ENCODE data around the gene KLF1. TPM values are rescaled to one million over a fixed set of nuclear protein-coding genes. Genes with fewer than 3 reads are reported as not detected.

KLF1 gene
- total RNA-seq, 6 experiments from 2014 or later, result not detected

GRCh38 chr19:12838182-12838885 is 48.7 kb downstream of the KLF1 start, which contains the start of gene MAST1:
MAST1 (plus strand) TSS chr19:12838515; CDS start chr19:12838573, 58 bp downstream.
- Mint-ChIP-seq H3K4me1 (ENCODE audit: low read depth) (0 out of 2 replicates have a peak, but pooled peaks cover 12% of the 10 kb centered on the region), H3K27me3 (ENCODE audit: insufficient read depth) (peaks cover 53% of the 10 kb centered on the region)
- DNase-seq, result no peak

GRCh38 chr19:12837225-12837624 is 49.8 kb downstream of the KLF1 start:
- H3K36me3 Mint-ChIP-seq (ENCODE audit: low read depth), result no peaks in the 10 kb centered on the region
- peaks cover 54% of the 10 kb centered on the region for H3K27me3 Mint-ChIP-seq (ENCODE audit: insufficient read depth)
- H3K9me3 Mint-ChIP-seq, result no peaks in the 10 kb centered on the region
- H3K27ac Mint-ChIP-seq, result no peak overlapping the region
- peaks cover 17% of the 10 kb centered on the region; the same call in 1 of the 2 replicates for H3K4me1 Mint-ChIP-seq (ENCODE audit: low read depth)
- H3K4me3 Mint-ChIP-seq, result no peak overlapping the region
- DNase-seq, result no peak
- no peak for TF ChIP-seq CTCF (IDR thresholded peaks at IDR 0.05)

More at GRCh38 chr19:12838182-12838885, 48.7 kb downstream of the KLF1 start, which contains the start of gene MAST1:
- TF ChIP-seq CTCF (IDR thresholded peaks at IDR 0.05), result peak; percentile 73
- Mint-ChIP-seq H3K36me3 (ENCODE audit: low read depth) (no peaks in the 10 kb centered on the region), H3K4me3 (peak within 1 kb of the TSS; percentile 67; the same call in 1 of the 2 replicates), H3K27ac (no peak within 1 kb of the TSS), H3K9me3 (no peaks in the 10 kb centered on the region)

- Mint-ChIP-seq H3K4me3 (no peak overlapping the region), H3K9me3 (no peaks in the 10 kb centered on the region), H3K27ac (no peak overlapping the region), H3K27me3 (ENCODE audit: insufficient read depth) (peaks cover 52% of the 10 kb centered on the region), H3K4me1 (ENCODE audit: low read depth) (peaks cover 17% of the 10 kb centered on the region; the same call in 1 of the 2 replicates), H3K36me3 (ENCODE audit: low read depth) (no peaks in the 10 kb centered on the region)
- DNase-seq, result no peak
- TF ChIP-seq CTCF (IDR thresholded peaks at IDR 0.05), result no peak
Measured at GRCh38 chr19:12836529-12836863, 50.5 kb downstream of the KLF1 start.

- peaks cover 17% of the 10 kb centered on the region; the same call in 1 of the 2 replicates for H3K4me1 Mint-ChIP-seq (ENCODE audit: low read depth)
Measured at GRCh38 chr19:12834976-12835757, 51.8 kb downstream of the KLF1 start.

GRCh38 chr19:12834566-12834943 is 52.4 kb downstream of the KLF1 start, which contains the start of gene RTBDN:
RTBDN (minus strand) TSS chr19:12834579; CDS start chr19:12829979, 4,600 bp downstream.
- no peak within 1 kb of the TSS for H3K27ac Mint-ChIP-seq
- no peak for TF ChIP-seq CTCF (IDR thresholded peaks at IDR 0.05)
- H3K4me3 Mint-ChIP-seq, result no peak within 1 kb of the TSS; the same call in 1 of the 2 replicates
- H3K36me3 Mint-ChIP-seq (ENCODE audit: low read depth), result no peaks in the 10 kb centered on the region
- H3K9me3 Mint-ChIP-seq, result no peaks in the 10 kb centered on the region
- H3K4me1 Mint-ChIP-seq (ENCODE audit: low read depth), result peaks cover 17% of the 10 kb centered on the region; the same call in 1 of the 2 replicates
- H3K27me3 Mint-ChIP-seq (ENCODE audit: insufficient read depth), result peaks cover 48% of the 10 kb centered on the region
- no peak for DNase-seq

More at GRCh38 chr19:12834976-12835757, 51.8 kb downstream of the KLF1 start:
- no peak overlapping the region for H3K4me3 Mint-ChIP-seq
- H3K9me3 Mint-ChIP-seq, result no peaks in the 10 kb centered on the region
- H3K27me3 Mint-ChIP-seq (ENCODE audit: insufficient read depth), result peaks cover 48% of the 10 kb centered on the region
- no peak for TF ChIP-seq CTCF (IDR thresholded peaks at IDR 0.05)
- H3K27ac Mint-ChIP-seq, result no peak overlapping the region
- H3K36me3 Mint-ChIP-seq (ENCODE audit: low read depth), result no peaks in the 10 kb centered on the region
- no peak for DNase-seq

Small RNA genes lying within 50 kb of the gene (microRNA-seq; reads per million reads assigned to microRNA genes)
- gene MIR5695 (not detected), gene MIR6794 (not detected)

Other genes starting within 250 kb of the KLF1 start
- gene MAN2B1, start 220.5 kb downstream of the KLF1 start, total RNA-seq (2021; fragmentation: NEBNext Ultra II Directional; extraction: Animal tissue kit (Norgen Biotek cat#: 25700)), result 10 to 100 TPM; 49.9 to 69.9 (median 65.2) TPM
- 10 to 100 TPM in 3 of 6 experiments, 1 to 10 TPM in 3; 8.6 to 13.3 (median 9.9) TPM for gene WDR83, start 220.4 kb downstream of the KLF1 start, total RNA-seq (2021; fragmentation: NEBNext Ultra II Directional; extraction: Animal tissue kit (Norgen Biotek cat#: 25700))
- 10 to 100 TPM; 53.3 to 69.2 (median 59.6) TPM for gene DHPS, start 205.3 kb downstream of the KLF1 start, total RNA-seq (2021; fragmentation: NEBNext Ultra II Directional; extraction: Animal tissue kit (Norgen Biotek cat#: 25700))
- gene GNG14, start 199.2 kb downstream of the KLF1 start, total RNA-seq (2021; fragmentation: NEBNext Ultra II Directional; extraction: Animal tissue kit (Norgen Biotek cat#: 25700)), result not detected
- 1 to 10 TPM; 4.5 to 7.1 (median 5.4) TPM for gene FBXW9, start 190.6 kb downstream of the KLF1 start, total RNA-seq (2021; fragmentation: NEBNext Ultra II Directional; extraction: Animal tissue kit (Norgen Biotek cat#: 25700))
- 10 to 100 TPM; 56.8 to 78.7 (median 66.0) TPM for gene TNPO2, start 163.3 kb downstream of the KLF1 start, total RNA-seq (2021; fragmentation: NEBNext Ultra II Directional; extraction: Animal tissue kit (Norgen Biotek cat#: 25700))
- gene TRIR, start 152.5 kb downstream of the KLF1 start, total RNA-seq (2021; fragmentation: NEBNext Ultra II Directional; extraction: Animal tissue kit (Norgen Biotek cat#: 25700)), result 100 to 1,000 TPM; 147 to 189 (median 176) TPM
- gene GET3, start 149.7 kb downstream of the KLF1 start, total RNA-seq (2021; fragmentation: NEBNext Ultra II Directional; extraction: Animal tissue kit (Norgen Biotek cat#: 25700)), result 100 to 1,000 TPM in 5 of 6 experiments, 10 to 100 TPM in 1; 97.0 to 116 (median 107) TPM
- gene BEST2, start 135.4 kb downstream of the KLF1 start, total RNA-seq (2021; fragmentation: NEBNext Ultra II Directional; extraction: Animal tissue kit (Norgen Biotek cat#: 25700)), result not detected
- 10 to 100 TPM; 10.5 to 13.8 (median 11.5) TPM for gene HOOK2, start 111.6 kb downstream of the KLF1 start, total RNA-seq (2021; fragmentation: NEBNext Ultra II Directional; extraction: Animal tissue kit (Norgen Biotek cat#: 25700))
- 10 to 100 TPM; 52.1 to 89.2 (median 83.8) TPM for gene JUNB, start 95.7 kb downstream of the KLF1 start, total RNA-seq (2021; fragmentation: NEBNext Ultra II Directional; extraction: Animal tissue kit (Norgen Biotek cat#: 25700))
- 100 to 1,000 TPM; 214 to 269 (median 229) TPM for gene PRDX2, start 85.4 kb downstream of the KLF1 start, total RNA-seq (2021; fragmentation: NEBNext Ultra II Directional; extraction: Animal tissue kit (Norgen Biotek cat#: 25700))
- 10 to 100 TPM; 14.1 to 30.3 (median 25.6) TPM for gene THSD8, start 85.1 kb downstream of the KLF1 start, total RNA-seq (2021; fragmentation: NEBNext Ultra II Directional; extraction: Animal tissue kit (Norgen Biotek cat#: 25700))
- gene RNASEH2A, start 80.6 kb downstream of the KLF1 start, total RNA-seq (2021; fragmentation: NEBNext Ultra II Directional; extraction: Animal tissue kit (Norgen Biotek cat#: 25700)), result 10 to 100 TPM; 17.9 to 43.2 (median 37.7) TPM
- gene RTBDN, start 52.6 kb downstream of the KLF1 start, total RNA-seq (2021; fragmentation: NEBNext Ultra II Directional; extraction: Animal tissue kit (Norgen Biotek cat#: 25700)), result not detected
- under 1 TPM in 3 of 6 experiments, not detected in 3; 0.09 to 0.34 (median 0.26) TPM for gene MAST1, start 48.7 kb downstream of the KLF1 start, total RNA-seq (2021; fragmentation: NEBNext Ultra II Directional; extraction: Animal tissue kit (Norgen Biotek cat#: 25700))
- 10 to 100 TPM; 26.0 to 33.5 (median 28.4) TPM for gene DNASE2, start 5.8 kb downstream of the KLF1 start, total RNA-seq (2021; fragmentation: NEBNext Ultra II Directional; extraction: Animal tissue kit (Norgen Biotek cat#: 25700))
- gene GCDH, start 4.0 kb upstream of the KLF1 start, total RNA-seq (2021; fragmentation: NEBNext Ultra II Directional; extraction: Animal tissue kit (Norgen Biotek cat#: 25700)), result 10 to 100 TPM; 20.6 to 24.6 (median 21.1) TPM
- gene SYCE2, start 32.1 kb upstream of the KLF1 start, total RNA-seq (2021; fragmentation: NEBNext Ultra II Directional; extraction: Animal tissue kit (Norgen Biotek cat#: 25700)), result 1 to 10 TPM in 3 of 6 experiments, under 1 TPM in 3; 0.28 to 1.7 (median 0.91) TPM
- 100 to 1,000 TPM in 1 of 6 experiments, 10 to 100 TPM in 5; 87.8 to 101 (median 90.4) TPM for gene FARSA, start 46.5 kb upstream of the KLF1 start, total RNA-seq (2021; fragmentation: NEBNext Ultra II Directional; extraction: Animal tissue kit (Norgen Biotek cat#: 25700))
- gene CALR, start 51.4 kb upstream of the KLF1 start, total RNA-seq (2021; fragmentation: NEBNext Ultra II Directional; extraction: Animal tissue kit (Norgen Biotek cat#: 25700)), result 1,000 to 10,000 TPM; 1,716 to 2,461 (median 2,371) TPM
- gene RAD23A, start 58.7 kb upstream of the KLF1 start, total RNA-seq (2021; fragmentation: NEBNext Ultra II Directional; extraction: Animal tissue kit (Norgen Biotek cat#: 25700)), result 100 to 1,000 TPM; 108 to 140 (median 129) TPM
- 10 to 100 TPM; 34.3 to 54.3 (median 46.9) TPM for gene GADD45GIP1, start 70.0 kb upstream of the KLF1 start, total RNA-seq (2021; fragmentation: NEBNext Ultra II Directional; extraction: Animal tissue kit (Norgen Biotek cat#: 25700))
- gene DAND5, start 82.4 kb upstream of the KLF1 start, total RNA-seq (2021; fragmentation: NEBNext Ultra II Directional; extraction: Animal tissue kit (Norgen Biotek cat#: 25700)), result not detected
- 100 to 1,000 TPM; 129 to 161 (median 142) TPM for gene NFIX, start 108.3 kb upstream of the KLF1 start, total RNA-seq (2021; fragmentation: NEBNext Ultra II Directional; extraction: Animal tissue kit (Norgen Biotek cat#: 25700))
- gene LYL1, start 215.7 kb upstream of the KLF1 start, total RNA-seq (2021; fragmentation: NEBNext Ultra II Directional; extraction: Animal tissue kit (Norgen Biotek cat#: 25700)), result 1 to 10 TPM; 1.5 to 5.1 (median 4.2) TPM
- 10 to 100 TPM; 36.3 to 49.9 (median 39.6) TPM for gene TRMT1, start 229.5 kb upstream of the KLF1 start, total RNA-seq (2021; fragmentation: NEBNext Ultra II Directional; extraction: Animal tissue kit (Norgen Biotek cat#: 25700))
- gene NACC1, start 231.1 kb upstream of the KLF1 start, total RNA-seq (2021; fragmentation: NEBNext Ultra II Directional; extraction: Animal tissue kit (Norgen Biotek cat#: 25700)), result 100 to 1,000 TPM; 126 to 146 (median 139) TPM